Heart left ventricle (tissue), 16 donors: ENCODE data around the gene UBASH3A. TPM values are rescaled to one million over a fixed set of nuclear protein-coding genes. Genes with fewer than 3 reads are reported as not detected.

Experiments used
- ATAC-seq, 4 donors: fragments of 200-7000 bp; cut with Tn5 transposase; one replicate each; pipeline ENCODE4 v1.9.1; 2020 to 2022; ENCODE audit warnings: moderate library complexity in 4 of 4, mild to moderate bottlenecking in 3 of 4, moderate number of reproducible peaks in 1 of 4
- DNase-seq, 5 donors: peaks; one replicate each; pipeline ENCODE4 v3.0.0-alpha.2; 2020
- H3K27ac ChIP-seq, 12 donors: fragments of 200-600 bp; sonication (generic) in 4 of 12; one replicate each; pipeline versions ENCODE4 v1.5.0 to v1.8.0; 2016 to 2022; ENCODE audit warnings: mild to moderate bottlenecking in 2 of 12
- H3K27me3 ChIP-seq, 9 donors: fragments of 200-600 bp; sonication (generic) in 2 of 9; one replicate each; pipeline versions ENCODE4 v1.5.1 to v1.8.0; 2016 to 2022; ENCODE audit warnings: mild to moderate bottlenecking in 3 of 9
- H3K36me3 ChIP-seq, 9 donors: fragments of 200-600 bp; sonication (generic) in 2 of 9; one replicate each; pipeline versions ENCODE4 v1.5.0 to v1.8.0; 2018 to 2022; ENCODE audit warnings: mild to moderate bottlenecking in 2 of 9
- H3K4me1 ChIP-seq, 12 donors: fragments of 200-600 bp; sonication (generic) in 4 of 12; one replicate each; pipeline versions ENCODE4 v1.5.0 to v1.8.0; 2016 to 2022; ENCODE audit warnings: mild to moderate bottlenecking in 3 of 12
- H3K4me3 ChIP-seq, 12 donors: fragments of 200-600 bp; sonication (generic) in 4 of 12; one replicate each; pipeline versions ENCODE4 v1.5.0 to v1.8.0; 2017 to 2022; ENCODE audit warnings: mild to moderate bottlenecking in 9 of 12, moderate library complexity in 4 of 12
- H3K9me3 ChIP-seq, 12 donors: fragments of 200-600 bp; sonication (generic) in 4 of 12; one replicate each; pipeline versions ENCODE4 v1.5.0 to v1.8.0; 2016 to 2022; ENCODE audit warnings: mild to moderate bottlenecking in 1 of 12
- POLR2A ChIP-seq, 2 donors: fragments of 450-650 bp; IDR thresholded peaks; one replicate each; pipeline ENCODE4 v1.6.1; 2017; ENCODE audit warnings: antibody characterized with exemption in 2 of 2, mild to moderate bottlenecking in 2 of 2, moderate library complexity in 2 of 2
- WGBS, 4 donors: extraction: QIAGEN DNeasy Blood & Tissue Kit in 2 of 4; methylation state at CpG; one replicate each; pipeline versions ENCODE4 v1.1.5 to v1.1.7; 2013 to 2018; 5-methylcytosine and 5-hydroxymethylcytosine counted together
- intact Hi-C, 10 donors: fragments of 100-400 bp; cut with DNase I; formaldehyde crosslinking; loops; one replicate each; pipeline versions ENCODE4 v1.11.1 to v1.14.2; 2022
- polyA plus RNA-seq, 2 donors: library from polyadenylated mRNA; stranded (reverse); fragments of 200-250 nt; gene quantifications; one replicate each; pipeline ENCODE4 v1.2.3, GENCODE V29; 2013
- total RNA-seq, 9 donors: library from RNA; depleted of rRNA in 2 of 9; stranded (reverse); fragments of >200 nt in 2 of 9; fragmentation: NEBNext Ultra II Directional in 3 of 9; extraction: Animal tissue kit (Norgen Biotek cat#: 25700) in 3 of 9; gene quantifications; one replicate each; pipeline versions ENCODE4 v1.1.0 to v1.2.4, GENCODE V29; 2016 to 2023
- TF ChIP-seq, protein P1 (sequence below), 12 donors: fragments of 200-600 bp; sonication (generic) in 4 of 12; IDR thresholded peaks; one replicate each; pipeline versions ENCODE4 v1.5.0 to v1.8.0; 2018 to 2022; ENCODE audit warnings: antibody characterized with exemption in 12 of 12, mild to moderate bottlenecking in 5 of 12
- donor health status: ischemic (EF 13 %, LVEDD 7.1; RV severe dilation, severe dysfunction).
- donor health status: healthy with polysubstance abuse.
- donor health status: DM: no; HTN: yes; CAD: no.
- donor health status: DM: no; HTN: no; CAD: no.
- donor health status: ischemic (EF 25% LVEDD 6.9; RV normal size, moderate dysfunction).
- donor health status: ischemic (EF 25% LVEDD 5.7; RV mildly dilated, moderate dysfunction).
- donor health status: healthy.
- donor health status: DM: yes; HTN: yes; CAD: no.
- donor health status: ischemic (EF 35%, LVEDD 5.7; RV mildly dilated, moderate dysfunction).
- donor health status: nonischemic (EF 11% LVEDD 7.7; RV severe dilation, severe dysfunction).
- donor health status: DM: yes; HTN: yes; CAD: no.
- donor health status: PGD.
- donor health status: ischemic (EF 29% LVEDD 5.4; RV normal size, mild dysfunction).
- donor health status: nonischemic (EF 23%, LVEDD 6.1; RV moderate dilation, normal function).

The UBASH3A gene
- total and polyA plus RNA-seq, 11 donors: 0.04 to 2.4 (median 0.47) TPM; not detected in 7

DNA sequence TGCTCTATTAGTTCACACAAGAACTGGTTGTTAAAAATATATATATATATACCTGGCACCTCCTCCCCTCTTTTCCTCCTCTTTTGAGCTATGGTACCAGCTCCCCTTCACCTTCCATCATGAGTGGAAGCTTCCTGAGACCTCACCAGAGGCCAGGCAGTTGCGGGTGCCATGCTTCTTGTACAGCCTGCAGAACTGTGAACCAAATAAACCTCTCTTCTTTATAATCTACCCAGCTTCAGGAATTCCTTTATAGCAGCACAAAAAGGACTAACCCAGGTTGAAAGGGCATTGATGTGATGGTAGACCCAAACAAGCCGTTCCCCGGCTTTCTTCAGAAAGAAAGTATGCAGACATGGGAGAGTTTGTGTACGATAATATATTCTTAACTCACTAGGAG lies 77.5 kb downstream of the UBASH3A start:
- Histone ChIP-seq H3K4me3 (no peak overlapping the region), H3K36me3 (no peaks in the 10 kb centered on the region), H3K27me3 (peaks cover 0 to 3% (median 0%) of the 10 kb centered on the region in 9 donors), H3K4me1 (no peaks in the 10 kb centered on the region), H3K27ac (no peak overlapping the region), H3K9me3 (no peaks in the 10 kb centered on the region)
- TF ChIP-seq, protein P1, sequence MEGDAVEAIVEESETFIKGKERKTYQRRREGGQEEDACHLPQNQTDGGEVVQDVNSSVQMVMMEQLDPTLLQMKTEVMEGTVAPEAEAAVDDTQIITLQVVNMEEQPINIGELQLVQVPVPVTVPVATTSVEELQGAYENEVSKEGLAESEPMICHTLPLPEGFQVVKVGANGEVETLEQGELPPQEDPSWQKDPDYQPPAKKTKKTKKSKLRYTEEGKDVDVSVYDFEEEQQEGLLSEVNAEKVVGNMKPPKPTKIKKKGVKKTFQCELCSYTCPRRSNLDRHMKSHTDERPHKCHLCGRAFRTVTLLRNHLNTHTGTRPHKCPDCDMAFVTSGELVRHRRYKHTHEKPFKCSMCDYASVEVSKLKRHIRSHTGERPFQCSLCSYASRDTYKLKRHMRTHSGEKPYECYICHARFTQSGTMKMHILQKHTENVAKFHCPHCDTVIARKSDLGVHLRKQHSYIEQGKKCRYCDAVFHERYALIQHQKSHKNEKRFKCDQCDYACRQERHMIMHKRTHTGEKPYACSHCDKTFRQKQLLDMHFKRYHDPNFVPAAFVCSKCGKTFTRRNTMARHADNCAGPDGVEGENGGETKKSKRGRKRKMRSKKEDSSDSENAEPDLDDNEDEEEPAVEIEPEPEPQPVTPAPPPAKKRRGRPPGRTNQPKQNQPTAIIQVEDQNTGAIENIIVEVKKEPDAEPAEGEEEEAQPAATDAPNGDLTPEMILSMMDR (IDR thresholded peaks at IDR 0.05): no peak
- TF ChIP-seq POLR2A (IDR thresholded peaks at IDR 0.05): no peak
- no peak for ATAC-seq
- 89 to 95% (median 90%) methylated on average over 4 of the region's 4 CpGs for WGBS, 4 donors
- intact Hi-C loops: loop anchor here in 1 of 10 donors (10.0 kb wide), 1 partner anchor 234 kb away; no protein-coding TSS in a partner anchor
- DNase-seq: no peak

DNA sequence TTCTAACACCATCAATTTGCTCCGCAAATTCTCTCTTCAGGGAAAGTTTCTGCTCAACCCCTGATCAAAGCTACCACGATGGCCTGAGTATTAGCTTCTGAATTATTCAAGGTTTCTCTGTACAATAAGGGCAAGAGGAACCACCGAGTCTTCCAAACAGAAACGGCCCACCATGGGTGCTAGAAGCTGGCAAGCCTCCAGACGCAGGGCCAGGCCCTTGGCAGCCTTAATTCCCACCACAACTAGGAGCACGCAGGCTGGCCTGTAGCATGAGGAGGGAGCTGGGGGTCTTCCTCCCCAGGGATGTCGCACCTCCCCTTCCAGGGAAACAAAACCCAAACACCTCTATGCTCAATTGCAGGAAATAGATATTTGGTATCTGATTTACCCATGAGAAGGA lies 81.3 kb downstream of the UBASH3A start:
- no peaks in the 10 kb centered on the region for H3K36me3 ChIP-seq
- DNase-seq: no peak
- no peaks in the 10 kb centered on the region for H3K9me3 ChIP-seq
- peaks cover 0 to 11% (median 0%) of the 10 kb centered on the region in 9 donors for H3K27me3 ChIP-seq
- H3K27ac ChIP-seq: no peak overlapping the region
- no peaks in the 10 kb centered on the region for H3K4me1 ChIP-seq
- TF ChIP-seq POLR2A (IDR thresholded peaks at IDR 0.05): no peak
- TF ChIP-seq, protein P1 (IDR thresholded peaks at IDR 0.05): no peak
- no peak for ATAC-seq
- intact Hi-C loops: loop anchor here in 1 of 10 donors (10.0 kb wide), 1 partner anchor 230 kb away; no protein-coding TSS in a partner anchor
- 75 to 86% (median 80%) methylated on average over 7 of the region's 7 CpGs for WGBS, 4 donors
- no peak overlapping the region for H3K4me3 ChIP-seq

DNA sequence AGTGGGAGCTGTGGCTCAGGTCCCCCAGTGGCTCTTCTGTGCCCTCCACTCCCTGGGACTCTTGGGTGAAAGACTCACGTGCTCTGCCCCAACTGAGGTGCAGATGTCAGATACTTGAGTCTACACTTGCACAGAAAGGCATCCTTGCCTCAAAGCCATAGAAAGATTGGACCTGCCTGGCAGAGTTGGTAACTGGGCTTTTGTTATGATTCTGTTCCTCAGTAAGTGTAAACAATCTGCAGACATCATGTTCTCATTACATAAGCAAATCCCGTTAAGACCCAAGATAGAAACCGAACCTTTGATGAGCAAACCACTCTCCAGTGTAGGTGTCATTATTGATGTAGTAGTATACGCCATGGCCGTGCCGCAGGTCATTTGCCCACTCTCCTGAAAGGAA lies 82.4 kb downstream of the UBASH3A start:
- DNase-seq: no peak
- H3K27me3 ChIP-seq: peaks cover 0 to 11% (median 0%) of the 10 kb centered on the region in 9 donors
- no peak for ATAC-seq
- no peak overlapping the region for H3K4me3 ChIP-seq
- no peak for TF ChIP-seq POLR2A (IDR thresholded peaks at IDR 0.05)
- TF ChIP-seq, protein P1 (IDR thresholded peaks at IDR 0.05): no peak
- 87 to 91% (median 88%) methylated on average over 6 of the region's 6 CpGs for WGBS, 4 donors
- H3K9me3 ChIP-seq: no peaks in the 10 kb centered on the region
- intact Hi-C loops: loop anchor here in 1 of 10 donors (10.0 kb wide), 1 partner anchor 229 kb away; no protein-coding TSS in a partner anchor
- no peaks in the 10 kb centered on the region for H3K4me1 ChIP-seq
- no peaks in the 10 kb centered on the region for H3K36me3 ChIP-seq
- H3K27ac ChIP-seq: no peak overlapping the region

GRCh38 chr21:42486531-42486930 lies 82.8 kb downstream of the UBASH3A start:
- Histone ChIP-seq H3K9me3 (no peaks in the 10 kb centered on the region), H3K4me3 (no peak overlapping the region), H3K36me3 (no peaks in the 10 kb centered on the region), H3K27me3 (peaks cover 0 to 11% (median 0%) of the 10 kb centered on the region in 9 donors), H3K4me1 (no peaks in the 10 kb centered on the region), H3K27ac (no peak overlapping the region)
- intact Hi-C loops: loop anchor here in 1 of 10 donors (10.0 kb wide), 1 partner anchor 228 kb away; no protein-coding TSS in a partner anchor
- TF ChIP-seq, protein P1 (IDR thresholded peaks at IDR 0.05): no peak
- TF ChIP-seq POLR2A (IDR thresholded peaks at IDR 0.05): no peak
- DNase-seq (no peak), ATAC-seq (no peak)
- WGBS, 4 donors: 49 to 69% (median 59%) methylated on average over 5 of the region's 5 CpGs
